ENCODE data around the gene CTXN3.

The CTXN3 gene

DNA sequence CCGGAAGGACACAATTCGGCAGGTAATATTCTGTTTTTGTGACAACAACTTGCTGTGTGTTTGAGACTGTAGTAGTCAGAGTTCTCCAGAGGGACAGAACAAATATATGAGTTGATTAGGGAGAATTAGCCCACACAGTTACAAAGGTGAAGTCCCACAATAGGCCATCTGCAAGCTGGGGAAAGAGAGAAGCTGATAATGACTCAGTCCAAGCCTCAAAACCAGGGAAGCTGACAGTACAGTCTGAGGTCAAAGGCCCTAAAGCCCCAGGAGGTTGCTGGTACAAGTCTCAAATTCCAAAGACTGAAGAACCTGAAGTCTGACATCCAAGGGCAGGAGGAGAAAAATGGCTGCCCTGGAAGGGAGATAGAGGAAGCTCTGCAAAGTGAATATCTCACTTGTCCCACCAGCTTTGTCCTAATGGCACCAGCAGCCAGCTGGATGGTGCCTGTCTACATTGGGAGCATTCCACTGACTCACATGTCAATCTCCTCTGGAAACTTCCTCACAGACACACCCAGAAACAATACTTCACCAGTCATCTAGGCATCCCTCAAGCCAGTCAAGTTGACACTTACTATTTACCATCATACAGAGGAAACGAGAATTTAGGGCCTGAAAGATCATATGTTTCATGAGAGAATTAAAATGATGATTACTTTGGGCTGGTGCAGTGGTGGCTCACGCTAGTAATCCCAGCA lies 36.3 kb upstream of the CTXN3 start:
- Histone ChIP-seq H2AFZ (ENCODE audit: low read length, unreplicated experiment) (no peak overlapping the region), H3K36me3 (ENCODE audit: insufficient read depth, low read length) (no peaks in the 10 kb centered on the region), H3K4me1 (ENCODE audit: control insufficient read depth, insufficient read depth, low read length, unreplicated experiment) (peaks cover 11% of the 10 kb centered on the region), H3K4me3 (ENCODE audit: low read depth, low read length) (no peak overlapping the region), H3K79me2 (ENCODE audit: control insufficient read depth, insufficient read depth, low read length, unreplicated experiment) (no peaks in the 10 kb centered on the region), H3K27ac (ENCODE audit: low read depth, low read length) (no peak overlapping the region), H3K27me3 (ENCODE audit: insufficient read depth, low read length) (no peaks in the 10 kb centered on the region)

DNA sequence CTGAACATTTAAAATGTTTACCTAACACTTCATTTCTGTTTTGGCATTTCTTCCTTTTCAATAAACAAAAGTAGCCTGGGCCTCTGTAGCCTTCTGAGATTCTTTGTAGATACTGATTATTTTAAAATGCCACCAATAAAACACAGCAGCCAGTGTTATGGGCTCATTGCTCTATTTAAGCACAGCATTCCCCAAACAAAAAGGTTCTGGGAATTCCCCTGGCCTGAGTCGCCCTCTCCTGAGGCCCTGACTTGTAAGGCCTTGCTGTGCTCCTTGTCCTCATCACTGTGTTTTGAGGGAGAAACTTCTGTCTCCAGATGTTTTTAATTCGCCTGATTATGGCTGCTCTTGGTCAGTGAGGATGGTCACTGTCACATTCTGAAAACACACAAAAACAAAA lies 33.0 kb upstream of the CTXN3 start:
- H2AFZ ChIP-seq (ENCODE audit: low read length, unreplicated experiment), result no peak overlapping the region
- H3K36me3 ChIP-seq (ENCODE audit: insufficient read depth, low read length), result no peaks in the 10 kb centered on the region
- no peak overlapping the region for H3K4me3 ChIP-seq (ENCODE audit: low read depth, low read length)
- no peak overlapping the region for H3K27ac ChIP-seq (ENCODE audit: low read depth, low read length)
- H3K27me3 ChIP-seq (ENCODE audit: insufficient read depth, low read length), result no peaks in the 10 kb centered on the region
- H3K79me2 ChIP-seq (ENCODE audit: control insufficient read depth, insufficient read depth, low read length, unreplicated experiment), result no peaks in the 10 kb centered on the region
- peaks cover 11% of the 10 kb centered on the region for H3K4me1 ChIP-seq (ENCODE audit: control insufficient read depth, insufficient read depth, low read length, unreplicated experiment)

DNA sequence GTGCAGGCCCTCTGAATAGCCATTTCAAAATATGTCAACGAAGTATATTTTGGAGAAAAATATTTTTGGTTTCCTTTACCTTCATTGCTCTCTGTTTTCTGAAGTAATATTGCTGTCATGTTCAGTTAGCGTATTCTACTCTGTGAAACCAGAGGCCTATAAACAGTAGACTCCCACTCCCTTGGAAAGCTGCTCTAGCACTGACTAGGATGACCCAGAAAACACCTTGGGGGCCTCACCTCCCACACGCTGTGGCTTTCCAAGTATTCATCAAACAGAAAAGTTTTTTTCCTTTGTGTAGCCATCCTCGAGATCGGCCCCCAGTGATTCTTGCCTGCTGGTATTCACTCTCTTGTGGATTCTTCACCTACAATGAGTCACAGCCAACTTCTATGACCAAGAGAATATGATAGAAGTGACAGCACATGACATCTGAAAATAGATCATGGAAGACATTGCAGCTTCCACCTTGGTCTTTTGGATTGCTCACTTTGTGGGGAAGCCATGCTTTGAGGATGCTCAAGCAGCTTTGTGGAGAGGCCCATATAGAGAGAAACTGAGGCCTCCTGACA lies 28.9 kb upstream of the CTXN3 start:
- no peak overlapping the region for H3K4me3 ChIP-seq (ENCODE audit: low read depth, low read length)
- H3K79me2 ChIP-seq (ENCODE audit: control insufficient read depth, insufficient read depth, low read length, unreplicated experiment), result no peaks in the 10 kb centered on the region
- H3K27me3 ChIP-seq (ENCODE audit: insufficient read depth, low read length), result no peaks in the 10 kb centered on the region
- H3K4me1 ChIP-seq (ENCODE audit: control insufficient read depth, insufficient read depth, low read length, unreplicated experiment), result peaks cover 7% of the 10 kb centered on the region
- no peak overlapping the region for H3K27ac ChIP-seq (ENCODE audit: low read depth, low read length)
- no peak overlapping the region for H2AFZ ChIP-seq (ENCODE audit: low read length, unreplicated experiment)
- no peaks in the 10 kb centered on the region for H3K36me3 ChIP-seq (ENCODE audit: insufficient read depth, low read length)

DNA sequence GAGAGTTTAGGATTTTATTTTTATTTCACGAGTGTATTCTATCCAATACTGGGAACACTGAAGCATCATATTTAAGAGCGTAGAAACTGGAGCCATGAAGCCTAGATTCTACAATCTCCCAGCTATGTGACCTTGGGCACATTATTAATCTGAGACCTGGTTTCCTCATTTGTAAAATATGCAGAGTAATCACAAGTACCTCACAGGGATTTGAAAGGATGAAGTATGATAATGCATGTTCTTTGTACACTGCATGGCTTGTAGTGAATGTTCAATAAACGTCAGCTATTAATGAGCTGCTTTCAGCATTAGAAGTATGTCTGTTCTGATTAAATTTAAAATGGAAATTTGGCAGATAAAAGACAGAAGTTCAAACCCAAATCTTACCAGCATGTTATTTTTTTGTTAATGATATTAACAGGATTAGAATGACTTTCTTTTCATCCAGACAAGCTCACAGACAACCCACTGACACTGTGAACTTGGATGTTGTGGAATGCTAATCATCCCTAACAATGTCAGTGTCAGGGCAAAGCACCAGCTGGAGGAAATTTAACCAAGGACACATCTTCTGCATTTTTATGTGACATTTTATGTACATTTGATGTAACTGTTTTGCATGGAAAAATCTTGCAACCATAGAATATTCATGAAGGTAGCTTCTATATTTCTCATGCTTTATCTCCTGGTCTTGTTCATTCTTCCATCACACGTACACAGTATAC lies 27.1 kb upstream of the CTXN3 start:
- no peaks in the 10 kb centered on the region for H3K36me3 ChIP-seq (ENCODE audit: insufficient read depth, low read length)
- no peaks in the 10 kb centered on the region for H3K79me2 ChIP-seq (ENCODE audit: control insufficient read depth, insufficient read depth, low read length, unreplicated experiment)
- H3K4me3 ChIP-seq (ENCODE audit: low read depth, low read length), result no peak overlapping the region
- no peaks in the 10 kb centered on the region for H3K27me3 ChIP-seq (ENCODE audit: insufficient read depth, low read length)
- H2AFZ ChIP-seq (ENCODE audit: low read length, unreplicated experiment), result no peak overlapping the region
- no peak overlapping the region for H3K27ac ChIP-seq (ENCODE audit: low read depth, low read length)
- no peaks in the 10 kb centered on the region for H3K4me1 ChIP-seq (ENCODE audit: control insufficient read depth, insufficient read depth, low read length, unreplicated experiment)

DNA sequence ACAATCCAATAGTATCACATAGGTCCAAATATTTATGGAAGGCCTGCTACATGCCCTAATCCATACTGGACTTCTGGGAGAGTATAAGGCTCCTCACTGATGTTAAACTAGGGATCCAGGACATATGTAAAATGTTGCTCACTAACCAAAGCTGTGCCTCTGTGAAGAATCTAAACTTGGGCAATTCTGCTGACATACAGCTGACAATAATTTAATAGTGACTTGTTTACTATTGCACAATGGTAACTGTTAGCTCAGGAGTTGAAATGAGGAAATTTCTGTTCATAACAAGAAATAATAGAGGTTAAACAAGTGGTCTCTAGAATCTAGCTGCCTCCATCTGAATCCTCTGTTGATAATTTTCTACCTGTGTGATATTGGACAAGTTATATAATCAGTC lies 14.9 kb upstream of the CTXN3 start:
- no peak overlapping the region for H3K27ac ChIP-seq (ENCODE audit: low read depth, low read length)
- H3K79me2 ChIP-seq (ENCODE audit: control insufficient read depth, insufficient read depth, low read length, unreplicated experiment), result no peaks in the 10 kb centered on the region
- no peaks in the 10 kb centered on the region for H3K36me3 ChIP-seq (ENCODE audit: insufficient read depth, low read length)
- peaks cover 19% of the 10 kb centered on the region for H3K27me3 ChIP-seq (ENCODE audit: insufficient read depth, low read length)
- H3K4me1 ChIP-seq (ENCODE audit: control insufficient read depth, insufficient read depth, low read length, unreplicated experiment), result no peaks in the 10 kb centered on the region
- H3K4me3 ChIP-seq (ENCODE audit: low read depth, low read length), result no peak overlapping the region
- no peak overlapping the region for H2AFZ ChIP-seq (ENCODE audit: low read length, unreplicated experiment)

DNA sequence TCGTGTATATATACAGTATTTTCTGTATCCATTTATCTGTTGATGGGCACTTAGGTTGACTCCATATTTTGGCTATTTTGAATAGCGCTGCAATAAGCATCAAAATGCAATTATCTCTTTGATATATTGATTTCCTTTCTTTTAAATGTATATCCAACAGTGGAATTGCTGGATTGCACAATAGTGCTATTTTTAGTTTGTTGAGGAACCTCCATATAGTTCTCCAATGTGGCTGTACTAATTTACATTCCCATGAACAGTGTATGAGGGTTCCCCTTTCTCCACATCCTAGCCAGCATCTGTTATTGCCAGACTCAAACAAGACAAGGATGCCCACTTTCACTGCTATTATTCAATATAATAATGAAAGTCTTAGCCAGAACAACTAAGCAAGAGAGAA lies 9.1 kb upstream of the CTXN3 start:
- Histone ChIP-seq H3K4me3 (ENCODE audit: low read depth, low read length) (no peak overlapping the region), H3K79me2 (ENCODE audit: control insufficient read depth, insufficient read depth, low read length, unreplicated experiment) (no peaks in the 10 kb centered on the region), H3K27ac (ENCODE audit: low read depth, low read length) (no peak overlapping the region), H3K36me3 (ENCODE audit: insufficient read depth, low read length) (no peaks in the 10 kb centered on the region), H3K27me3 (ENCODE audit: insufficient read depth, low read length) (peaks cover 19% of the 10 kb centered on the region), H2AFZ (ENCODE audit: low read length, unreplicated experiment) (no peak overlapping the region), H3K4me1 (ENCODE audit: control insufficient read depth, insufficient read depth, low read length, unreplicated experiment) (no peaks in the 10 kb centered on the region)

DNA sequence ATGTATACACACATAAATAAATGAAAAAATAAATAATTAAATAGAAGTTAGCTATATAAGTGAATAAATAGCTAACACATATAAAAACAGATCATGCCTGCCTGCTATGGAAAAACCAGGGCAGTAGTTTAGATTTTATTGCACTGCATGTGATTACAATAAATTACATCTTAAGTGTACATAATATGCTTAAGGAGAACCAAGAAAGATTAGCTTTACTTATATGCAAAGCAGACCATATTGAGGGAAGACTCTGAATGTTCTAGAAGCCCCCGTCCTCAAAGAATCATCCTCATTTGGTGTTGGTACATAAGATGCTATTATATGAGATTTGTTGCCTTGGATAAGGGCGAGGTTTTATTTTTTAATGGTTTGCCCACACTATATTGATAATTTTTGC lies 5.9 kb upstream of the CTXN3 start:
- Histone ChIP-seq H2AFZ (ENCODE audit: low read length, unreplicated experiment) (no peak overlapping the region), H3K79me2 (ENCODE audit: control insufficient read depth, insufficient read depth, low read length, unreplicated experiment) (no peaks in the 10 kb centered on the region), H3K27me3 (ENCODE audit: insufficient read depth, low read length) (peaks cover 3% of the 10 kb centered on the region; the same call in 1 of the 2 replicates), H3K4me1 (ENCODE audit: control insufficient read depth, insufficient read depth, low read length, unreplicated experiment) (no peaks in the 10 kb centered on the region), H3K36me3 (ENCODE audit: insufficient read depth, low read length) (no peaks in the 10 kb centered on the region), H3K4me3 (ENCODE audit: low read depth, low read length) (no peak overlapping the region), H3K27ac (ENCODE audit: low read depth, low read length) (no peak overlapping the region)

DNA sequence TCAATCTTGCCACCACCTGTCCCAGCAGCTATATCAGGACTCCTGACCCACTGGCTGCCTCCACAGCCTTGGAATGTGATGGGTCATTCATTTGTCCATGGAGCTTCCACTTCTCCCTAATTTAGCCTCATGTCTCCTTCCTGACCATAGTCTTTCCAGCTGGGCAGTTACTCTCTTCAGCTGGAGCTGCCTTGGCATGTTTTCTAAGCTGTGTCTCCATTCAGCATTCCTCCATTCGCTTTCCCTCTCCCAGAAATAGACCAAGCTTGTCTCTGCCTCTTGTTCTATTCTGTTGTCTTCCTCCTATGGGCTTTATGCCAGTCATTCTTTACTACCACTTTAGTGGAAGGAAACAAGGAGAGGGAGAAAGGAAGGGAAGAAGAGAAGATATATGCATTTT lies 5.3 kb upstream of the CTXN3 start:
- H3K4me1 ChIP-seq (ENCODE audit: control insufficient read depth, insufficient read depth, low read length, unreplicated experiment), result no peaks in the 10 kb centered on the region
- no peaks in the 10 kb centered on the region for H3K27me3 ChIP-seq (ENCODE audit: insufficient read depth, low read length)
- no peak overlapping the region for H3K4me3 ChIP-seq (ENCODE audit: low read depth, low read length)
- H3K36me3 ChIP-seq (ENCODE audit: insufficient read depth, low read length), result no peaks in the 10 kb centered on the region
- H3K79me2 ChIP-seq (ENCODE audit: control insufficient read depth, insufficient read depth, low read length, unreplicated experiment), result no peaks in the 10 kb centered on the region
- no peak overlapping the region for H2AFZ ChIP-seq (ENCODE audit: low read length, unreplicated experiment)
- H3K27ac ChIP-seq (ENCODE audit: low read depth, low read length), result no peak overlapping the region

DNA sequence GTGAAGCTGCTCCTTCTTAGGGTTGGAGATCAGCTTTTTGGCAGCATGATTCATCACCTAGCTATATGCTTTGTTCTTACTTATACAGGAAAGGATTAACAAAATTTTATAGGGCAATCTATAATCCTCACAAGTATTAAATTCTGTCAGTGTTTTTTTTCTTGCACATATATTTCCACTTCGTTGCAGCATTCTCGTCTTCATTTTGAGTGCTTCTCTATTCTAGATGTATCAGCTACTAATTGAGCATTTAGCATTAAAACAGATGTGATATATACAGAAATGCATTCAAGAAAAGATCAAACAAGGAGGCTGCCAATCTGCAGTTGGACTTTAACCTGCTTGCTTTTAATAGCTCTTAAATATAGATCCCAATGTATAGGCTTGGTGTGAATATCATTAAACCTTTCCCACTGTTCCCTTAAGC lies 3.6 kb upstream of the CTXN3 start:
- no peaks in the 10 kb centered on the region for H3K27me3 ChIP-seq (ENCODE audit: insufficient read depth, low read length)
- no peaks in the 10 kb centered on the region for H3K36me3 ChIP-seq (ENCODE audit: insufficient read depth, low read length)
- H3K4me1 ChIP-seq (ENCODE audit: control insufficient read depth, insufficient read depth, low read length, unreplicated experiment), result no peaks in the 10 kb centered on the region
- H3K4me3 ChIP-seq (ENCODE audit: low read depth, low read length), result no peak overlapping the region
- no peak overlapping the region for H2AFZ ChIP-seq (ENCODE audit: low read length, unreplicated experiment)
- H3K79me2 ChIP-seq (ENCODE audit: control insufficient read depth, insufficient read depth, low read length, unreplicated experiment), result no peaks in the 10 kb centered on the region
- no peak overlapping the region for H3K27ac ChIP-seq (ENCODE audit: low read depth, low read length)

DNA sequence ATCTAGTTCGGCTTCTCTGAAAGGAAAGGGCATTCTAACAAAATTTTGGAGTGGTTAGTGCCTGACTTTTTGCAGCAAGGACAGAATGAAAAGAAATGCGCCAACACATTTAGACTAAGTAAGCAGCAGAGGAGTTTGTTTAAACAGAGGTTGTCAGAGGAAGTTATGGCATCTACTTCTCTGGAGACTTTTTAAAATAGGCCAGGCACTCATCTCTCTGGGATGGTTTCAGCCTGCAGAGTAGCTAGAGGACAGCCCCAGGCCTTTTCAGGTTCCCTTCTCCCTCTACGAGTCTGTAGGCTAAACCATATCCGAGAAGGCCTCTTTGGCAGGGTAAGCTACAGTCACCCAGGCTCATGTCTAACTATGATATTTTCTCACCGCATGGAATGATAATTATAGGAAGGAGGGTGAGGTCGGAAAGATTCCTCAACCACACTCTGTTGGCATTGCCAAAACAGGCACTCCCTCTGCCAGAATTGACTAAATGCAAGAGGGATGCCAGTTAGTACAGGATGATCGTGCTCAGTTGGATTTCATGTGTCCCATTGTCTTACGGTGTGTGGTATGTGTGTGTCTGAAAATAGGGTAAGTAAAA lies 1.4 kb upstream of the CTXN3 start:
- Histone ChIP-seq H3K79me2 (ENCODE audit: control insufficient read depth, insufficient read depth, low read length, unreplicated experiment) (no peaks in the 10 kb centered on the region), H3K27ac (ENCODE audit: low read depth, low read length) (no peak overlapping the region), H3K4me1 (ENCODE audit: control insufficient read depth, insufficient read depth, low read length, unreplicated experiment) (peaks cover 4% of the 10 kb centered on the region), H3K36me3 (ENCODE audit: insufficient read depth, low read length) (no peaks in the 10 kb centered on the region), H3K27me3 (ENCODE audit: insufficient read depth, low read length) (no peaks in the 10 kb centered on the region), H2AFZ (ENCODE audit: low read length, unreplicated experiment) (no peak overlapping the region), H3K4me3 (ENCODE audit: low read depth, low read length) (no peak overlapping the region)
